Tongue (tissue), 2 donors: ENCODE measurements around the gene SYVN1. TPM values are rescaled to one million over a fixed set of nuclear protein-coding genes. Genes with fewer than 3 reads are reported as not detected.

Experiments used
- DNase-seq: peaks from one replicate; pipeline ENCODE4 v3.0.0-alpha.2; 2015
- total RNA-seq: library from RNA; depleted of rRNA; stranded (reverse); fragments of >200 nt; gene quantifications from one replicate; pipeline ENCODE4 v1.2.3, GENCODE V29; 2014

Gene SYVN1
- total RNA-seq, 1 donor from 2014 or later = 16.4 TPM

- peak; percentile 47 for DNase-seq
Observed at GRCh38 chr11:65112546-65113360, 21.6 kb downstream of the SYVN1 start.

- DNase-seq = peak; percentile 96
Observed at GRCh38 chr11:65111744-65112545, 22.4 kb downstream of the SYVN1 start, which contains the start of gene TM7SF2. Gene TM7SF2 (plus strand): TSS chr11:65111872. CDS start chr11:65112016, 144 bp downstream.

- DNase-seq = no peak
Observed at GRCh38 chr11:65111159-65111743, 23.1 kb downstream of the SYVN1 start.

DNA sequence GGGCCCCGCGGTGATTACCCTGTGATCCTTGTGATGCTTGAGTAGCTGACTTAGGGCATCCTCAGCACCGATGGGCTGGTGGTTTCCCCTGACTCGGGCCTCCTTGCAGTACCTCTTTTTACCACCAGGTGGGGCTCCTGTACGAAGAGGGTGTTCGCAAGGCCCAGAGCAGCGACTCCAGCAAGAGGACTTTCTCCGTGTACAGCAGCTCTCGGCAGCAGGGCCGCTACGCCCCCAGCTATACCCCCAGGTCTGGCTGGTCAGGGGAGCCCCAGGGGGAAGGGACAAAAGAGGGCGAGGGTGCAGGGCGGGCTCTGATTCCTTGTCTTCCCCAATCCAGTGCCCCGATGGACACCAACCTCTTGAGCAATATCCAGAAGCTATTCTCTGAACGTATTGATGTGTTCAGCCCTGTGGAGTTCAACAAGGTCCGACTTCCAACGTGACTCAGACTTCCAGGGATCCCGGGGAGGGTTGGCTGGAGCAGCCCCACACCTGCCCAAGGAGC lies 23.9 kb downstream of the SYVN1 start:
- DNase-seq = peak; percentile 93

GRCh38 chr11:65109231-65110198 lies 24.8 kb downstream of the SYVN1 start:
- no peak for DNase-seq

DNA sequence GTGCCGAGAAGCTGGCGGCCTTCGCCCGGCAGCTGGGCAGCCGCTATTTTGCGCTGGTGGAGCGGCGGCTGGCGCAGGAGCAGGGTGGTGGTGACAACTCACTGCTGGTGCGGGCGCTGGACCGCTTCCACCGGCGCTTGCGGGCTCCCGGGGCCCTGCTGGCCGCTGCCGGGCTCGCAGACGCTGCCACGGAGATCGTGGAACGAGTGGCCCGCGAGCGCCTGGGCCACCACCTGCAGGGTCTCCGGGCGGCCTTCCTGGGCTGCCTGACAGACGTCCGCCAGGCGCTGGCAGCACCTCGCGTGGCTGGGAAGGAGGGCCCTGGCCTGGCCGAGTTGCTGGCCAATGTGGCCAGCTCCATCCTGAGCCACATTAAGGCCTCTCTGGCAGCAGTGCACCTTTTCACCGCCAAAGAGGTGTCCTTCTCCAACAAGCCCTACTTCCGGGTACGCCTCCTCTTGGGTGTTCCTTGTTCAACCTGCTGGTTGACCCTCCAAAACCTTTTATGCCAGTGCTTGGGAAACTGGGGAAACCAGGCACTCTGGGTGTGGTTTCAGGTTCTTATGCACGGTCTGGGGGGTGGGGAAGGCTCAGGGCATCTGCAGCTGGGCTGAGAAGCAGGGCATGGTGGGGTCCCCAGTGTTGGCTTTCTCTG lies 25.7 kb downstream of the SYVN1 start:
- DNase-seq = no peak

DNA sequence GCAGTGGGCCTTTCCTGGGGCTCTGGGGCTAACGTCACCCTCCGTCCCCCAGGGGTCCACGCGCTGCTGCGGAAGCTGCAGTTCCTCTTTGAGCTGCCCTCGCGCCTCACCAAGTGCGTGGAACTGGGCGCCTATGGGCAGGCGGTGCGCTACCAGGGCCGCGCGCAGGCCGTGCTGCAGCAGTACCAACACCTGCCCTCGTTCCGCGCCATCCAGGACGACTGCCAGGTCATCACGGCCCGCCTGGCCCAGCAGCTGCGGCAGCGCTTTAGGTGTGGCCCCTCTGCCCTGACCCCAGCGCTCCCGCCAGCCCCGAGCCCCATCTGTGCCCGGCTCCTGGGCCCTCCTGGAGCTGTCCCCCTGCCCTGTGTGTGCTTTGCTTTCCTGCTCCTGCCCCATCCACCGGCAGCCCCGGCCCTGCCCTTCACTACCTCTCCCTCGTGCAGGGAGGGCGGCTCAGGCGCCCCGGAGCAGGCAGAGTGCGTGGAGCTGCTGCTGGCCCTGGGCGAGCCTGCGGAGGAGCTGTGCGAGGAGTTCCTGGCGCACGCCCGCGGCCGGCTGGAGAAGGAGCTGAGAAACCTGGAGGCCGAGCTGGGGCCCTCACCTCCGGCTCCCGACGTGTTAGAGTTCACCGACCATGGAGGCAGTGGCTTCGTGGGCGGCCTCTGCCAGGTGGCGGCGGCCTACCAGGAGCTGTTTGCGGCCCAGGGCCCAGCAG lies 26.4 kb downstream of the SYVN1 start:
- no peak for DNase-seq

- no peak for DNase-seq
Observed at GRCh38 chr11:65107078-65107477, 27.2 kb downstream of the SYVN1 start.

DNA sequence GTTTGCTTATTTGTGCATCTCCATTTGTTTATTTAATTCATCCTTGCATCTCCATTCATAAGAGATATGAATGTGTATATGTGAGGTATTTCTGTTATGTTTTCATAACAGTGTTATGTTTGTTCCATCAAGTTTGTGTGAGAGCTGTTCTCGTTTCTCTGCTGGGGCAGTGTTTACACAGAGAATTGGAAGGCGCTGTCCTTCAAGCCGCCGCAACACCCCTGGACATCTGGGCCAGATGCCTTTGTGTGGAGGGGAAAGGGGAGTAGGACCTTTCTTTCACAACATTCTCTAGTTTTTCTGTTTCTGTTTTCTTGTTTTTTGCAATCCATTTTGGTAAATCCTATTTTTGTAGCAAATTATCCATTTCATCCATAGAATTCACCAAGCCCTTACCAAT lies 29.7 kb downstream of the SYVN1 start:
- DNase-seq = no peak

- no peak for DNase-seq
Observed at GRCh38 chr11:65103476-65103875, 30.8 kb downstream of the SYVN1 start.

DNA sequence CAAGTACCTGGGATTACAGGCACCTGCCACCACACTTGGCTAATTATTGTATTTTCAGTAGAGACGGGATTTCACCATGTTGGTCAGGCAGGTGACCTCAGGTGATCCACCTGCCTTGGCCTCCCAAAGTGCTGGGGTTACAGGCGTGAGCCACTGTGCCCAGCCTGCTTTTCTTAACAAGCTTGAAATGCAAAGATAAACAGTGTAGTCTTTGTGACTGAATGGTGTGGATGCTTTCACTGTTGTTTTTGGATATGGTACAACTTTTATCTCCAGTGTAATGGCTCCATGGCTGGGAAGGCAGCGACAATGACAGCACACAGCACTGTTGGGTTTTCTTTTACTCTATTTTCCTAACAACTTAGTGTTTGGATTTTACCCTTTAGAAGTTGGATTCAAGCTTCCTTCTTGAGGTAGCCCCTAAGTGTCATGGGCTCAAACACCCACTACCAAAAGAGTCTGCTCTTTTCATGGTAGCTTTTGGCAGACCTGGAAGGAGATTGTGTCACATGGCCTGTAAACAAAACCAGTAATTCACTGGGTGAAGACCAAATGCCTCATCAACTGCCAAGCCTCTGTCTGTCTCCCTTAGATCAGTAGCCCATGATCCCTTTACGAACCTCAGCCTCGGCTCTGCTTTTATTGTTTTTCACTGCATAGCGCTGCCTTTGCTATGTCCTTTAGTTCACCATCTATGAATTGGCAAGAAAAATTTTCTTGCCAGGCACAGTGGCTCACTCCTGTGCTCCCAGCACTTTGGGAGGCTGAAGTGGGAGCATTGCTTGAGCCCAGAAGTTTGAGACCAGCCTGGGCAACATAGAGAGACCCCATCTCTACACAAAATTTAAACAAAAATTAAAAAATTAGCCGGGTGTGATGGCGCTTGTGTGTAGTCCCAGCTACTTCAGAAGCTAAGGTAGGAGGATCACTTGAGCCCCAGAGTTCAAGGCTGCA lies 31.9 kb downstream of the SYVN1 start:
- DNase-seq = no peak

DNA sequence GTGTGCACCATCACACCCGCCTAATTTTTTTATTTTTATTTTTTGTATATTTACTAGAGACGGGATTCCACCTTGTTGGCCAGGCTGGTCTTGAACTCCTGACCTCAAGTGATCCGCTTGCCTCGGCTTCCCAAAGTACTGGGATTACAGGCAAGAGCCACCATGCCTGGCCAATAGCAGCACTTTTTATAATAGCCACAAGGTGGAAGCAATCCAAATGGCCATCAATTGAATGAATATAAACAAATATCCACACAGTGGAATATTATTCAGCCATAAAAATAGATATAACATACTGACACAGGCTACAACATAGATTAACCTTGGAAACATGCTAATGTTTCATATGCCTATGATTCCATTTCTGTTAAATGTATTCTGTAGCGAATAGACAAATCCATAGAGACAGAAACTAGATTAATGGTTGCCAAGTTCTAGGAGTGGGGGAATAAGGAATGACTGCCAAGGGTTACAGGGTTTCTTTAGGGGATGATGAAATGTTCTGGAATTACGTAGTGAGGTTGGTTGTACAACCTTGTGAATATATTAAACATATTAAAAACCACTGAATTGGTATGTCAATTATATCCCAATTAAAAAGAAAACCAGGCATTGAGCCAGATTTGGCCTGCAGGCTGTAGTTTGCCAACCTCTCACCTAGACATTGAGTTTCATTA lies 33.5 kb downstream of the SYVN1 start:
- no peak for DNase-seq

DNA sequence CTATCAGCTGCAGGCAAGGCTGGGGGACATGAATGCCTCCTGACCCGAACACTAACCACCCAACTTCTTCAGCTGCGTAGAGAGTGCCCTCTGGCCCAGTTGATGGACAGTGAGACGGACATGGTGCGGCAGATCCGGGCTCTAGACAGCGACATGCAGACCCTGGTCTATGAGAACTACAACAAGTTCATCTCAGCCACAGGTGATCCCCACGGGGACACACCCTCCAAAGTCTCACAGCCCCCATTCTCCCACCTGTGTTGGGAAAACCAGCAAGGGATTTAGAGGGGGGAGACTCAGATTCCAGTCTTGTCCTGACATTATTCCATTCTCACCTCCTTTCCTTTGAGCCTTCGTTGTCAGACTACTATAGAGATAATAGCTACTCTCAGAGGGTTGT lies 37.4 kb downstream of the SYVN1 start:
- no peak for DNase-seq

DNA sequence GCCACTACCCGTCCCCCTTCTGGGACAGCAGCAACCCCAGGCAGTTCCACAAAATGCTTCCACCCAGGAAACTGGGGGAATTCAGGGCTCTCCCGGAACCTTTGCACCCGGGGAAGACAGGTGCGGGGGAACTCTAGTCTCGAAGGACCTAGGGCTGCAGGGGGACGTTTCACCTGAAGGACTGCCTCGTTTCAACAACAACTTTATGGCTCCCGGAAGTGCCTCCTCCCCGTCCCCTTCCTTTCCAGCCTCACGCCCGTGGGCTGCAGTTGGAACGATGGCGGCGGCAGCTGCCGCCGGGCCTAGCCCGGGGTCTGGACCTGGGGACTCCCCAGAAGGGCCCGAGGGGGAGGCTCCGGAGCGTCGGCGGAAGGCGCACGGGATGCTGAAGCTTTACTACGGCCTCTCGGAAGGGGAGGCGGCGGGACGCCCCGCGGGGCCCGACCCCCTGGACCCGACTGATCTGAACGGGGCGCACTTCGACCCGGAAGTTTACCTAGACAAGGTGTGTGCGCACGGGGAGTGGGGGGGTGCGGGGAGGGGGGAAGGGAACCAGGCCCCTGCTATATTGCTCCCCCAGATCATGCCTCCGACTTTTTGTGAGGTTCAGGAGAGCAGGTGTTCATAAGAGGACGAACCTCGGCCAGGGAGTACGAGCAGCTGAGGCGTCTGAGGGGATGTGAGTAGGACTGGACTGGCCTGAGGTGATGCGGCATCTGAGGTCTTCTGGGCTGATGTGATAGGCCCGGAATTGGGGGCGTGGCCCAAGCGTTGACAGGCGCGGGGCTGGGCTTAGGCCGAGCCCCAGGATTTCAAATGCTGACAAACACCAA lies 38.1 kb downstream of the SYVN1 start, which contains the start of gene VPS51:
Gene VPS51 (plus strand): TSS at position 241 of the 833 bp plus-strand sequence. CDS start 37 bp downstream, at position 278.
- DNase-seq = peak; percentile 96

GRCh38 chr11:65095427-65095826 lies 38.9 kb downstream of the SYVN1 start:
- DNase-seq = no peak

- DNase-seq = no peak
Observed at GRCh38 chr11:65090628-65091027, 43.7 kb downstream of the SYVN1 start.

- DNase-seq = no peak
Observed at GRCh38 chr11:65089621-65090020, 44.7 kb downstream of the SYVN1 start.
